GM18870 (cell line): ENCODE results near the gene HOXC4.

Experiments used
- ATAC-seq: cut with Tn5 transposase; IDR thresholded peaks from one replicate; pipeline ENCODE4 v1.9.1; 2021; ENCODE audit warnings: moderate library complexity; ENCODE audit not compliant: unreplicated experiment

HOXC4 gene

DNA sequence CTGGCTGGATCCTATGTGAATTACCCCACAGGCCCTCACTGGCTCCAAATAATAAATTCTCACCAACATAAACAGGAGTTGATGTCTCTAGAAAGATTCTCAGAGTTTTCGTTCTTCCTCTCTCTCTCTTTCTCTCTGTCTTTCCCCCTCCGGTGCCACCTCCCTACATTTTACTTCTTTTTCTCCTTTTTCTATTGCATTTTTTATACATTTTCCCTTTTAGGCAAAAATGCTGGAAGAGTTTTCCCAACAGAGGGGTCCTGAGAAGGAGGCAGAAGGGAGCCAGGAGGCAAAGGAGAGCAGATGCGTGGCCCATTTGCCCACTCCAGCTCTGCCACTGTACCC is 26.2 kb upstream of the HOXC4 start:
- no peak for ATAC-seq

DNA sequence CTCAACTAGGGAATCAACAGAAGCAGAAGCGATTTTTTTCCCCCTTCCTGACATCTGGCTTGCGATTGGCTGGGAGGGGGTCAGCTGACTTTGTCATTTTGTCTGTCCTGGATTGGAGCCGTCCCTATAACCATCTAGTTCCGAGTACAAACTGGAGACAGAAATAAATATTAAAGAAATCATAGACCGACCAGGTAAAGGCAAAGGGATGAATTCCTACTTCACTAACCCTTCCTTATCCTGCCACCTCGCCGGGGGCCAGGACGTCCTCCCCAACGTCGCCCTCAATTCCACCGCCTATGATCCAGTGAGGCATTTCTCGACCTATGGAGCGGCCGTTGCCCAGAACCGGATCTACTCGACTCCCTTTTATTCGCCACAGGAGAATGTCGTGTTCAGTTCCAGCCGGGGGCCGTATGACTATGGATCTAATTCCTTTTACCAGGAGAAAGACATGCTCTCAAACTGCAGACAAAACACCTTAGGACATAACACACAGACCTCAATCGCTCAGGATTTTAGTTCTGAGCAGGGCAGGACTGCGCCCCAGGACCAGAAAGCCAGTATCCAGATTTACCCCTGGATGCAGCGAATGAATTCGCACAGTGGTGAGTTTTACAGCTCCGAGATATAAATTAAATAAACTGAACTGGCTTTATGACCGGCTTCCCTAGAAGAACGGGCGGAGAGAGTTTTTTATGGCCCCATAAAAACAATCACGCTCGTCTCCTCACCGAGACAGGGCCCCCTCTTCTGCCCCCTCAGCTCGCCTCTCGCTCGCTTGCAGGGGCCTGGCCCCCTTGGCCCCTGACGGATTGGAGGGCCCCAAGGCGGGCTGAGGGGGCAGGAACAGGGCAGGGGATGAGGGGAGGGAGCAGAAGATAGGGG is 25.1 kb upstream of the HOXC4 start, which contains the start of gene HOXC6:
TSS of gene HOXC6 (plus strand) at position 127 of the 888 bp plus-strand sequence. CDS start at position 209, 82 bp downstream.
- no peak for ATAC-seq

DNA sequence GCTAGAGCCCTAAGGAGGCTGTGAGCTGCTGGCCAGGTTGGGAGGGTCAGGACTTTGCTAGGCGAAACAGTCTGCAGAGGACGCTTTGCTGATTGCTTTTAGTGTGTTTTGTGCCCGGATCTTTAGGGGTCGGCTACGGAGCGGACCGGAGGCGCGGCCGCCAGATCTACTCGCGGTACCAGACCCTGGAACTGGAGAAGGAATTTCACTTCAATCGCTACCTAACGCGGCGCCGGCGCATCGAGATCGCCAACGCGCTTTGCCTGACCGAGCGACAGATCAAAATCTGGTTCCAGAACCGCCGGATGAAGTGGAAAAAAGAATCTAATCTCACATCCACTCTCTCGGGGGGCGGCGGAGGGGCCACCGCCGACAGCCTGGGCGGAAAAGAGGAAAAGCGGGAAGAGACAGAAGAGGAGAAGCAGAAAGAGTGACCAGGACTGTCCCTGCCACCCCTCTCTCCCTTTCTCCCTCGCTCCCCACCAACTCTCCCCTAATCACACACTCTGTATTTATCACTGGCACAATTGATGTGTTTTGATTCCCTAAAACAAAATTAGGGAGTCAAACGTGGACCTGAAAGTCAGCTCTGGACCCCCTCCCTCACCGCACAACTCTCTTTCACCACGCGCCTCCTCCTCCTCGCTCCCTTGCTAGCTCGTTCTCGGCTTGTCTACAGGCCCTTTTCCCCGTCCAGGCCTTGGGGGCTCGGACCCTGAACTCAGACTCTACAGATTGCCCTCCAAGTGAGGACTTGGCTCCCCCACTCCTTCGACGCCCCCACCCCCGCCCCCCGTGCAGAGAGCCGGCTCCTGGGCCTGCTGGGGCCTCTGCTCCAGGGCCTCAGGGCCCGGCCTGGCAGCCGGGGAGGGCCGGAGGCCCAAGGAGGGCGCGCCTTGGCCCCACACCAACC is 23.9 kb upstream of the HOXC4 start:
- ATAC-seq: no peak

GRCh38 chr12:54030442-54030801 is 23.2 kb upstream of the HOXC4 start:
- no peak for ATAC-seq

GRCh38 chr12:54030889-54031471 is 22.7 kb upstream of the HOXC4 start:
- ATAC-seq: no peak

GRCh38 chr12:54031480-54031879 is 22.2 kb upstream of the HOXC4 start:
- no peak for ATAC-seq

DNA sequence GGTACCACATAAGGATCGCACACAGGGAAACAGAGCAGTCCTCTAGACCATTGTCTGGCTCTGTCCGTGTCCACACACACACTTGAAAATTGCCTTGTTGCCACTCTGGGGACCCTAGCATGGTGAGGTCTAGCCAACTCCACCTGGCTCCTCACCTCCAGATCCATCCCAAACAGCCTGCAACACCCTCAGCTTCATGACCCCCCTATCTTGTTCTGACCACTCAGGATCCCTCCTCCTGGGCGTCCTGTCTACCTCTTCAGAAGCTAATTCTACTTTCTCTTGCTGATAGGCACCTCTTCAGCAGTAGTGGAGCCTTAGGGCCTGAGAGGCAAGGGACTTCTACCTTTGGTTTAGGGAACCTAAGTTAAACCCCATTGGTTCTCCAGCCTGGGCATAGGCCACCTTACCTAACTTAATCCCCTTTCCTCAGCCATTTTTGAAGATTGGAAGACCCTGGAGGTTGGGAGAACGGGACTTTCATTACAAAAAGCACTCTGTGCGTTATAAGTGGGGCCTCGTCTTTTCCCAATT is 21.5 kb upstream of the HOXC4 start:
- ATAC-seq: no peak

DNA sequence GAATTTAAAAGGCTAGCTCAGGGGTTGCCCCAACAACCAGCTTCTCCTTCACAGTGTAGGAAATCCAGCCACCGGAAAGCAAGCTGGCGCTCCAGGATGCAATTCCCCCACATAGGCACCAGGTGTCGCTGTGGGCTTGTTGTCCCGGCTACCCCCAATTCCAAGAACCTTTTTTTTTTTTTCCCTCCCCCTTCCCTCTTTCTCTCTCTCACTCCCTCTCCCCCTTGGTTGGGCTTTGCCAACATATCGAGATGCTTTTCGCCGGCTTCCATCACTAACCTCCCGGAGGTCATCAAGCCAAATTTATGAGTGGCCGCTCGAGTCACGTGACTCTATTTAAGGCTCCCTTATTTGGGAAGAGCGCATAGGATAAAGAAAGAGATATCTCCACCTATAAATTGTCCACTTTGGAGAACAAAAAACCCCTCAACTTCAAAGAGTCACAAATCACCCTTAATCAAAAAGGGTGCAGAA is 21.0 kb upstream of the HOXC4 start, which contains the start of gene HOXC5:
TSS of gene HOXC5 (plus strand) at position 424 of the 474 bp plus-strand sequence. CDS start 73 bp downstream, outside the sequence.
- no peak for ATAC-seq

DNA sequence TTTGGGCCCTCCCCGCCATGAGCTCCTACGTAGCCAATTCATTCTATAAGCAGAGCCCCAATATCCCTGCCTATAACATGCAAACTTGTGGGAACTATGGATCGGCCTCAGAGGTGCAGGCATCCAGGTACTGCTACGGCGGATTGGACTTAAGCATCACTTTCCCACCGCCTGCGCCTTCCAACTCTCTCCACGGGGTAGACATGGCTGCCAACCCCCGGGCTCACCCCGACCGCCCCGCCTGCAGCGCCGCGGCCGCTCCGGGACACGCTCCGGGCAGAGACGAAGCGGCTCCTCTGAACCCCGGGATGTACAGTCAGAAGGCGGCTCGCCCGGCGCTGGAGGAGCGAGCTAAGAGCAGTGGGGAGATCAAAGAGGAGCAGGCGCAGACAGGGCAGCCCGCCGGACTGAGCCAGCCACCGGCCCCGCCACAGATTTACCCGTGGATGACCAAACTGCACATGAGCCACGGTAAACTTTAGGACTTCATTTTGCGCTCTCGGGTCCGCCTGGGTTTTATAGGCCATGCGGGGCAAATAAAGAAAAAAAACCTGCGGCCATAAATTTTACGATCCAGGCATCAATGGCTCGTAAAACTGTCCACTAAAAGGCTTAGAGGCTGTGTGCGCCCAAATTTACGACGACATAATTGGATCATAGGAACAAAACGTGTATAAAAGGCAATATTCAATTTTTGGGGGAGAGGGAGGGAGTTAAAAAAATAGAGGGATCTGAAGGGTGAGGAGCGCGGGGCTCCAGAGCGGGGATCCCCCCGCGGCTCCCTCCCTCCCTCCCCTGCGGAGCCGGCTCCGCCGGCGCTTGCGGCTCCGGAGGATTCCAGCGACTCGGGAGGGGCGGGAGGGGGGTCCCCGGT is 20.3 kb upstream of the HOXC4 start:
- no peak for ATAC-seq

GRCh38 chr12:54033980-54034784 is 19.5 kb upstream of the HOXC4 start:
- ATAC-seq: no peak

- no peak for ATAC-seq
Observed at GRCh38 chr12:54034785-54035310, 18.8 kb upstream of the HOXC4 start.

DNA sequence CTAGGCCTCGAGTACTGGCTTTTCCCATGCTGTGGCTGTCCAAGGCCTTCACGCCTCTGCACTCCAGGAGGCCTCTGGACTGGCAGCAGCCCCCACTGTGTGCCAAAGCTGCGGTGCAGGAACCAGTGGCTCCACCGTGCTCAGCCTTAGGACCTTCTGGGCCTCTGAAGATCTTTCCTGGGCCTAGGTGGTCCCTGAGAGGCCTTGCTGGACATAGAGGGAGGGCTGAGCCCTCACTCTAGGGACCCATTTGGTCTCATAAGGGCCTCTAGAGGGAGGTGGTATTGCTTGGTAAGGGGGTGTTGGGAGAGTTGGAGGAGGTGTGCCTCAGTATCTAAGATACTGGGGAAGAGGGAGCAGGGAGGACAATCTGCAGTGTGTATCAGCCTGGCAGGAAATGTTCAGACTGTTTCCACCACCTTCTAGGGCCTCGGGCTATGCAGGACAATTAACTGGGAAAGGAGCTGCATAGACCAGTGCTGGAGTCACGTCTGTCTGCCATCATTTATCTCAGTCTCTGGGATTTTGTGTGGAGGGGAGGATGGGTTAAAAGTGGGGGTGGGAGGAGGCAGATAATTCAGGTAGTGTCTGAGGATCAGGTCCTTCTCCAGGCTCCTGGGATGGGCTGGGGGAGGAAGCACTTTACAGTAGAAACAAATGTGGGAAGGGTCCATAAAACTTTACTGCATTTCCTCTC is 17.9 kb upstream of the HOXC4 start:
- ATAC-seq: no peak

DNA sequence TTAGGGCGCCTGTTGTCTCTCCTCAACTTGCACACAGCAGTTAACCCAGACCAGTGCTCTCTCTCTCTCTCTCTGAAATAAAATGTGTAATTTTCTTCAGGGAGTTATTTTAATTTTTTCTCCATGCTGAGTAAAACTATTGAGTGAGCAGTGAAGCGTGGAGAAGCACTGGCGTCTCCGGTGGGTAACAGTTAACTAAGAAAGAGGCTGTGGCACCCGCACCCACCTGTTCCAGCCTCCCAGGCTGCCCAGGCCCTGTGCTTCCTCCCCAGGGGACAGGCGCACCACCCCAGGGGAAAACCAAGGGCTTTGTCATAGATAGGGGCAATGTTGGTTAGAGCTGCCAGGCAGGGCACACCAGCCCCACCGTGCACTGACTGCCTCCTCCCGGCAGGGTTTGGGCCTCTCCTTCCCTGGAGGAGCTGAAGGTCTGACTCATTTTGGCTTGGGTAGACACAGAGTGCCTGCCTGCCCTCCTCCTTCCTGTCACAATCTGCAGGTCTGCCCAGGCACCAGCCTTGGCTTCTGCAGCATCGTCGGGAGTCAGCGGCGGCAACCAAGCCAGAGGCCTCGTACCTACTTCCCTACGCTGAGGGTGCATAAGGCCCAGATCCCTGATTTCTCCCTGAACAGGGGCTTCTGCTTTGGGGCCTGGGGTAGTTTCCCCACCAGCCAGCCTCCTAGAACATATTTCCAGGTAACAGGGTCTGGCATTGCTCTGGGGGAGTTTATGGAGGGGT is 16.8 kb upstream of the HOXC4 start:
- no peak for ATAC-seq

GRCh38 chr12:54037360-54038283 is 16.0 kb upstream of the HOXC4 start:
- ATAC-seq: no peak

DNA sequence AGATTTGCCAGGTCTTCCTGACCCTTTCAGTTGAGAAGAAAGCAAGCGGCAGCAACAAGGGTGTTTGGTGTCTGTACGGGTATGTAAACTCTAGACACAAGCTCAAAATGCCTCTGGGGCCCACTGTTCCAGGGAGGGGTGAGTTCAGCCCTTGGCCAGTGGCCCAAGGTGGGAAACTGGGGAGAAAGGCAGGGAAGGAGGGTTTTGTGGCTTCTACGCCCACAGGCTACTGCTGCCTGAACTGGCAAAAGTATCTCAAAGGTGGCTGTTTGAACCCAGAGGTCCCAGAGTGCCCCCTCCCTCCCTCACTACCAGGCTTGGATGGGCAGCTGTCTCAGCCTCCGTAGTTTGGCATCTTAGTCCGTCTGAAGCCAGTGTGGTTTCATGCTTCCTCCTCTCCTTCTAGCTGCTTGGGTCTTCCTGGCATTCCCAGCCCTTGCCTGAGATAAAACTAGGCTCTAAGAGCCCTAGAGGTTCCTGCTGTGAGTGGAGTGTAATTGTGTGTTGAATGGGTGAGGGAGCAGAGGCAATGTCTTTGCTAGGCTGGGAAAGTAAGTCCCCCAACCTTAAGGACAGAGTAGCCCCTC is 15.3 kb upstream of the HOXC4 start:
- ATAC-seq: no peak

DNA sequence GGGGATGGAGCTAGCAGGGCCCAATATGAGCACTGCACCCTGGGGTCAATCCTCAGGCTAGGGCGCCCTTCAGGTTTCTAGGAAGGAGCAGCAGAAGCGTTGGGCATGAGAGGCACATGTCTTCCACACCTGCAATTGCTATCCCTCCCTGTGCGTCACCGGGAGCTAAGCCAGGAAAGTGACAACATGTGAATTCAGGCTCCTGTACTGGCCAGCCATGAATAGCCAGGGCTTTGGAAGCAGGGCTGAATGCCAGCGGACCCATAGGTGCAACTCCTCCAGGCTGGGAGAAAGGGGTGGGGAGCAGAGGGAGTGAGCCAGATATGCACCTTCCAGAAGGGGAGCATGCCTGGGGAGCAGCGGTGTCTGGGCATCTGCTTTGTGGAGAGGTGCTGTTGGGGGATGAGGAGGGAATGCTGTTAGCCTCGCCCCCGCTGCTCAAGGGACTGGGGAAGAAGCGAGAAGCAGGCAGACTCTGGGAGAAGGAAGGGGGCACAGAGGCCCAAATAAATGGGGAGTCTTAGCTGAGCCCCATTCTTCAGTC is 14.7 kb upstream of the HOXC4 start:
- no peak for ATAC-seq
